NCI-H460 (cell line): ENCODE results near the gene TUBB2A. TPM values are rescaled to one million over a fixed set of nuclear protein-coding genes. Genes with fewer than 3 reads are reported as not detected.

Experiments used
- DNase-seq: peaks from one replicate; pipeline ENCODE4 v3.0.0-alpha.2; 2016; ENCODE audit warnings: low read depth; ENCODE audit errors: extremely low read depth
- total RNA-seq: library from RNA; depleted of rRNA; stranded (reverse); fragments of >200 nt; shearing (Covaris generic); gene quantifications from 2 replicates; pipeline ENCODE4 v1.2.3, GENCODE V29; 2014; rRNA removed

Gene TUBB2A
- total RNA-seq, 1 experiment from 2014 or later = 17.1 TPM

DNA sequence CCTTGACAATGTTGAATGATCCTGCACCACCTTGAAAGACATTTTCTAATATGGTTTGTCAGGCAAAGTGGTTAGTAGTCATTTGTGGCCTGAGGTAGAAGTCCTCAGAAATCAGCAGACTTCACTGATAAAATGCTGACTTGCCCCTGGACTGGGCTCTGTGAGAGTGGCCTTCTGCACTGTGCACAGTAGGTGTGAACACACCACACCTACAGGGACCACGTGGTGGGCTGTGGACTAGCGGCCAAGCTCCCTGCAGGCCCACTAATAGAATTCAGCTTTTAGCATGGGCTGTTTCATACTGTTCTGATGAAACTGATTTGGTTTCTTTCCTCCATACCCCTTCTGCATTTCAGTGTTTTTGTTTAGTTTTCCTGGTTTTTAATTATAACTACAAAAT is 31.5 kb downstream of the TUBB2A start:
- DNase-seq = no peak

DNA sequence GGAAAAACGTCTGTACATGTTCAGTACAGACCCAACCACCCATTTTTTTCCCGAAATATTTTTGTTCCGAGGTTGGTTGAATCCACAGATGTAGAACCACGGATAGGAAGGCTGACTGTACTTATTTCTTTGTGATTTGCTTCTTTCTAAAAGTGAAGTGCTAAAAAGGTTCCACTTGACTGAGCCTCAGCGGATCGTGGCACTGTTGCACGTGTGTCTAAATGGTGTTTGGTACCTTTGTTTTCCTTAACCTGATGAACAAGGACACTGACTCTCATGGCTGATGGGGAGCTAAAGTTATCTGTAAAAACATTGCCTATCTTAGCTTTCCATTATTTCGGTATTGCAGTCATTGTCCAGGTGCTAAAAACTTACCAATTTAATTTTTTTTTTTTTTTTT is 32.7 kb downstream of the TUBB2A start:
- DNase-seq = no peak

DNA sequence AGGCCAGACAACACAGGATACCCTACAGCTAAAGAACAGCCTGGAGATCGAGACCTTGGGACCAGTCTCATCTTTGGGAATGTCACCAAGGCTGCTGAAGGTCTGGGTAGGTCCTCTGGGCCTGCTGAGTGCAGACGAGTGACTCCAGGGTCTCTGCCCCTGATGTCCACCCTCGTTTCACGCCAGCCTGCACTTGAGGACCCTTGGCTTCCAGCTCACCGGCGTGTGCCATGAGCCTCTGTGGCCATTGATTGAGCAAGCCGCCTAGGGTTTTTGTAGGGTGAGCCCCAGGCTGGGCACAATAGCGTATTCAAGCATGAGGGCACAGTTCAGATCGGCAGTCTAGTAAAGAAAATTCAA is 34.5 kb downstream of the TUBB2A start:
- DNase-seq = no peak

DNA sequence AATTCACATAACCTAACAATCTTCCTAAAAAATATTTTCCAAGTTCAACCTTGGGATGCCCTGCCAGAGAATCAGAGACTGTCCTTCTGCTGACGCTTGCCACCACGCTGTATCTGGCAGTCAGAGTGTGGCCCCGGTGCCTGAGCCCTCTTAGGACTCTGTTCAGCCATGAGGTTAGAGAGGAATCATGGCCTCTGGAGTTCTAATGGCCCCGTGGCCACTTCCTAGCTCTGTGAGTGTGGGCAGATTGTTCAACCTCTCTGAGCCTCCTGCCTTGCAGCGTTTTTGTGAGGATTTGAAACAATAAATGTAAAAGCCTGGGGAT is 36.6 kb downstream of the TUBB2A start:
- DNase-seq = no peak

DNA sequence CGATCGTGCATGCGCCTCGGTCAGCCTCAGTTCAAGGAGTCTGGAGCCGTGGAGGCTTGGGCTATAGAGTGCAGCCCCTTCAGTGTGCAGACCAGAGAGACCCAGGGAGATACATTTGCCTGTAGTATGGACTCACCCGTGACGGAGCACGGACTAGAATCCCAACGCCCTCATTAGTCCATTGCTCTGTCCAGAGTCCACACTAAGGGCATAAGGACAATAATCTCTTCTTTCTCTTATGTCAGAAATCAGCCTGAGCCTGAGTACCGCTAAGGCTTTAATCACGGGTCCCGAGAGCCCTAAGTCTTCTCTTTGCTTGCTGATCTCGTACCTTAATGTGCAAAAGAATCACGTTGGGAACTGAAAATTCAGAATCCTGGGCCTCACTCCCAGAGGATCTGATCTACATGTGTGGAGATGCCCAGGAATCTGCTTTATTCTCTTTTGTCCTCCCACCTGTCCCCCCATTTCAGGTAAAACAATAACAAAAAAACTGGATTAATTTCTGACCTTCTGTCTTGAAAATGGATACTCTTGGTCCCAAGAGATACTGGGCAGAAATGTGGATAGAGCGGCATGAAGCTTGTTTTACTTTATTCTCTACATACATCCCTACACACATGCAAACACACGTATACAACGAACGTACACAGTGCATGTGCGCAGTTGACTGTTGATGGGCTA is 38.2 kb downstream of the TUBB2A start:
- no peak for DNase-seq

DNA sequence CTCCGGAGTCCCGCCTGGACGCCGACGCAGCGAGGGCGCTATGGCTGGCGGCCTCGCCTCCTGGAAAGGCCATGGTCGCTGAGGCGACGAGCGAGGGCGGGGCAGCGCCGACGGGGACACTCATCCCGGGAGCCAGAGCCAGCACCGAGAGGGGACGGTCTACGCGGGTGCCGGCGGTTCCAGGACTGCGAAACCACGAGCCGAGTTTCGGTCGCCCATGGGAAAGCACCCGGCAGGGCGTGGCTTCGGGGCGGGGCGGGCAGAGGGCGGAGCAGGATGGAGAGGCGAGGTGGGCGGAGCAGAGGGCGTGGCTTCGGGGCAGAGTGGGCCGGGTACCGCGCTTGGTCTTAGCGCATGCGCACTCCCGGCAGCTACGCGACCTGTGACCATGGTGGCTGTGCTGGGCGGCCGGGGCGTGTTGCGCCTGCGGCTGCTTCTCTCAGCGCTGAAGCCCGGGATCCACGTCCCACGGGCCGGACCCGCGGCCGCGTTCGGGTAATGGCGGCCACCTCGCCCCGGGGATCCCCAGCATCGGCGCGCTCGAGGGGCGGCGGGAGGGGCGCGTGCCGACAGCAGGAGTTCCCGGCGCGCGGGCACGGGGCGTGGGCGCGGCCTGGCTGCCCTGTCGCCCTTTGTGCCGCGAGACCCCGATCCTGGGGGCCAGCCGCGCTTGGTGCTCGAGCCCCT is 38.8 kb downstream of the TUBB2A start, which contains the start of gene BPHL:
BPHL (plus strand) TSS at position 359 of the 687 bp plus-strand sequence; CDS start at position 389, 30 bp downstream.
- DNase-seq = peak; percentile 91

DNA sequence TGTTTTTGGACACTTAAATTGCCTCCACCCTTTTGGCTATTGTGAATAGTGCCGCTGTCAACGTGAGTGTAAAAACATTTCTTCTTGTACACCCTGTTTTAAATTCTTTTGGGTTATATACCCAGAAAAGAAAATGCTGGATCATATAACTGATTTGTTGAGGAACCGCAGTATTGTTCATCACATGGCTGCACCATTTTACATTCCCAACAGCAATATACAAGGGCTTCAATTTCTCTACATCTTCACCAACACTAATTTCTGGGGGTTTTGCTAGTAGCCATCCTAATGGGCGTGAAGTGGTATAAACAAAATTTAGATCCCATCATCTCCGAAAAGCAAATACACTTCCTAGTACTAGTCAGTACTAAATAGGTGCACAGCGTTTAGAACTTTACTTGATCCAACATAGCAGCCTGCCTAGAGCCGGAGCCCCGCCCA is 39.4 kb downstream of the TUBB2A start:
- no peak for DNase-seq

DNA sequence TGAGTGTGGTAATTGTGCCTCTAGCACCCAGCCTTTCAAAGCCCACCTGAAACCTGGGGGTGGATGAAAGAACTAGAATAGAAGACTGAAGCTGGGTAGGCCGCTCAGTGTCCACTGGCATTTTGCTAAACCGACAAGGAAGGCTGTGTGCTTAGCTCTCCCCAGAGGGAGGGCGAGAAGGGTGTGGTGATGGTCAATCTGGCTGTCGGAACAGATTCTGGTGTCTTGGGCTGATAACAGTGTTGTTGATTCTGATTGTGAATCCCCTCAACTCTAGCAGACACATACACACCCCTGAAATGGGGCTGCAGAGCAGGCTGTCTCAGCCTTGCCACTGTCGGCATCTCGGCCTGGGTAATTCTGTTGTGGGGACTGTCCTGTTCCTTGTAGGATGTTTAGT is 43.0 kb downstream of the TUBB2A start:
- no peak for DNase-seq

DNA sequence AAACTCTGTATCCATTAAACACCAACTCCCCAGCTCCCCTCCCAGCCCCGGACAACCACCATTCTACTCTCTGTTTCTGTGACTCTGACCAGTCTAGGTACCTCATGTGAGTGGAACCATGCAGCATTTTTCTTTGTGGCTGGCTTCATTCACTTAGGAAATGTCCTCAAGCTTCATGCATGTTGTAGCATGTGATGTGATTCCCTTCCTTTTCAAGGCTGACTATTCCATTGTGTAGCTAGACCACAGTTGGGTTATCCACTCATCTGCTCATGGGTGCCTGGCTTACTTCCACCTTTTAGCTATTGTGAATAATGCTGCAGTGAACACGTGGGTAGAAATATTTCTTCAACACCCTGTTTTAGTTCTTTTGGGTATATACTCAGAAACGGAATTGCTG is 47.6 kb downstream of the TUBB2A start:
- DNase-seq = no peak

DNA sequence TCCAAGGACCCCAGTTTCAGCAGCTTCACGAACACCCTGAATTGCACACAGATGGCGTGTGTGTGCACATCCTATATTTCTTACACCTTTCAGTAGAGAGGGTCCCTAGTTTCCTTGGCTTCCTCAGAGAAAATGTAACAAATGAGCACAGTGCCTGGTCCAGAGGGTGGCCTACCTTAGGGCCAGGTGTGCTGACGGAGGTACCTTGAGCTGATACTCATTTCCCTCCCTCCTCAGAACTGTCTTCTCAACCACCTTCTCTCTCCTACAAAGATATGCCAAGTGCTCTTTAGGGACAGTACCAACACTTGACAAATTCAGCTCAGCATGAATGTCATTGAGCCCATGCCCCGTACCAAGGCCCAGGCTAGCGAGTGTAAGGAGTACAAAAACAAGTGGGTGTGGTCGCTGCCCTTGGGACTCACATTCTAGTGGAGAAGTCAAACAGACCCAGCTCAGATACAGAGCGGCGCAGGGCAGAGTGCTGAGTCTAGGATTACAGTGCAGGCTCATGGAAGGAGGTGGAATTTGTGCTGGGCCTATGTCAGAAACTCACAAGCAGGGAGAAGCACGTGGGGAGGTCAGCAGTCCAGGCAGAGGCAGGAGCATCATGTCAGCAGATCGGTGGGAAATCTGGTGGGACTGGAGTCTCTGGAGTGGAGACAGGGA is 48.5 kb downstream of the TUBB2A start:
- DNase-seq = no peak

Other genes with a start within 250 kb of the TUBB2A start
- 90.0 and 93.5 TPM in 2 replicates for gene SERPINB6, start 186.0 kb downstream of the TUBB2A start, total RNA-seq
- 171 and 185 TPM in 2 replicates for gene NQO2, start 157.7 kb downstream of the TUBB2A start, total RNA-seq
- gene RIPK1, start 89.0 kb downstream of the TUBB2A start, total RNA-seq = 8.1 and 10.3 TPM in 2 replicates
- gene BPHL, start 38.8 kb downstream of the TUBB2A start, total RNA-seq = 14.9 and 16.1 TPM in 2 replicates
- 14.4 and 16.2 TPM in 2 replicates for gene TUBB2B, start 70.1 kb upstream of the TUBB2A start, total RNA-seq
- gene PSMG4, start 101.4 kb upstream of the TUBB2A start, total RNA-seq = 25.4 and 32.5 TPM in 2 replicates